ENCODE data around the gene DNAH1.

- TF ChIP-seq CTCF (IDR thresholded peaks at IDR 0.05) (no peak), EP300 (IDR thresholded peaks at IDR 0.05) (no peak), POLR2A (IDR thresholded peaks at IDR 0.05) (no peak)
These were observed 68.1 kb downstream of the DNAH1 start for GRCh38 chr3:52384019-52384761.
